GM21619 (cell line): ENCODE measurements around the gene MTG1.
"Not testable (repeated sequence)": the region's sequence is repeated elsewhere in the genome, so short reads cannot be mapped to it uniquely, and the experiment has no call there.

Experiments
- ATAC-seq: cut with Tn5 transposase; IDR thresholded peaks from one replicate; pipeline ENCODE4 v1.9.1; 2021; ENCODE audit not compliant: unreplicated experiment

MTG1 gene

DNA sequence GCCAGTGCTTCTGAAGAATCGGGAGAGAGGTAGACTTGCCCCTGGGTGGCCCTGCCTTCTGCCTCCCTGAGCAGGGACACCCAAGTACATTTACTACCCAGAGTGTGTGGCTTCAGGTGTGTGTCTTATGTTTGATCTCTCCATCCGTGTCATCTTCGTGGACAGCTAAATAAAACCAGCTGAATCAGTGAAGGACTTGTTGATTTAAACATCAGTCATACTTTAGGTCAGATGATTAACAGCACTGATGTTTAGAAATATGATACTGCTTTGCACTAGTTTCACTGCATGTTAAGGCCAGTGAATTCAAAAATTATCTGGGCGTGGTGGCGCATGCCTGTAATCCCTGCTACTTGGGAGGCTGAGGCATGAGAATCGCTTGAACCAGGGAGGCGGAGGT, 4.0 kb downstream of the MTG1 start:
- no peak for ATAC-seq

DNA sequence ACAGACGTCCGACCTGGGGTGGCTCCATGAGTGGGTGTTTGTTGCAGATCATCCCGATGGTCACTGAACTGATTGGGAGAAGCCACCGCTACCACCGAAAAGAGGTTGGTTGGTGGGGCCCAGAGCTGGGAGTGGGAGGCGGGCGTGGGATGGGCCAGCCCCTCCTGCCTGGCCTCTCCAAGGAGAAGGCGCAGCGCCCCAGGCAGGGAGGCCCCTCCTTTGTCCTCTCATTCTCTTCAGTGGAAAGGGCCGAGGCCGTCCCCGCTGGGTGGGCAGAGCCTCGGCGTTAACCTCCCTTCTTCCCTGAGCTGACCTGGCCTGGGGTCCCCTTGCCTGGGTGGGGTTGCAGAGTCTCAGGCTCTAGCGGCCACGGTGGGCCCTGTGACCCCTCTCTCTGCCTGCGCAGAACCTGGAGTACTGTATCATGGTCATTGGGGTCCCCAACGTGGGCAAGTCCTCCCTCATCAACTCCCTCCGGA, 5.2 kb downstream of the MTG1 start:
- ATAC-seq: no peak

- ATAC-seq: peak; percentile 81
Observed at GRCh38 chr10:133400624-133401424, 6.9 kb downstream of the MTG1 start.

DNA sequence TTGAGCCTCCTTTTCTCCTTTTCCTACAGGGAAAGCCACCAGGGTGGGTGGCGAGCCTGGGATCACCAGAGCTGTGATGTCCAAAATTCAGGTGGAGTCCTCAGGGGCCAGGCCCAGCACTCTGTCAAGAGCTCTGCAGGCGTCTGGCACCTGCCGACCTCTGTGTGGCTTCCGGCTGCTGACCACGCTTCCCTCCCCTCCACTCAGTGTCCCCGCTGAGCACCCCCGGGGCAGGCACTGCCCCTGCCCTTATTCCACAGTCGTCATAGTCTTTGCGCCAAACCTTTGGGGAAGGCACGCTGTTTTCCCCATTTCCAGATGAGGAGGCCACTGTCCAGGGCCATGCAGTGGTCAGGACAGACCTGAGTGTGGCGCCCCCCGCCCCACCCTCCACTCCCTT, 7.5 kb downstream of the MTG1 start:
- peak; percentile 4 for ATAC-seq

GRCh38 chr10:133401981-133402725, 8.2 kb downstream of the MTG1 start:
- ATAC-seq: no peak

DNA sequence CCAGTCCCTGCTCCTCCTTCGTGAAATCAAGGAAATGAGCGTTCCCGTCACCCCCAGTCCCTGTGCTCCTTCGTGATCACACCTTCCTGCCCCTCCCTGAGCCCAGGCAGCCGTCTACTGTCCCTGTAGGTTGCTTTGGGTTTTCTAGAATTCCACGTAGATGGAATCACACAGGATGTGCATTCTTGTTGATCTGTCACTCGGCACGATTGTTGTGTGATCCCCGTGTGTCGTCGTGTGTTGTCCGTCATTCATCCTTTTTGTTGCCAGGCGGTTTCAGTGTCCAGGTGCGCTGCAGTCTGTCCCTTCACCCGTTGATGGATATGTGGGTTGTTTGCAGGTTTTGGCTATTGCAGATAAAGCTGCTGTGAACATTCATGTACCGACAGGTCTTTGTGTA, 9.4 kb downstream of the MTG1 start:
- ATAC-seq: no peak

- ATAC-seq: no peak
Observed at GRCh38 chr10:133403784-133404183, 9.8 kb downstream of the MTG1 start.

DNA sequence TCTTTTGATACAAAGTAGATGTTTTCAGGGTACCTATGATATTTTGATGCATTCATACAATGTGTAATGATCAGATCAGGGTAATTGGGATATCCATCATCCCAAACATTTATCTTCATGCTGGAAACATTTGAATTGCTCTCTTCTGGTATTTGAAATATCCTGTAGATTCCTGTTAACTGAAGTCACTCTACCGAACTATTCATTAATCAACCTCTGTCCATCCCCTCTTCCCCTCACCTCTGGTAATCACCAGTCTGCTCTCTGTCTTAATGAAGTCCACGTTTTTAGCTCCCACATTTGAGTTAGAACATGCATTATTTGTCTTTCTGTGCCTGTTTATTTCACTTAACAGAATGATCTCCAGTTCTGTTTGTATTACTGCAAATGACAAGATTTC, 11.3 kb downstream of the MTG1 start:
- ATAC-seq: no peak

DNA sequence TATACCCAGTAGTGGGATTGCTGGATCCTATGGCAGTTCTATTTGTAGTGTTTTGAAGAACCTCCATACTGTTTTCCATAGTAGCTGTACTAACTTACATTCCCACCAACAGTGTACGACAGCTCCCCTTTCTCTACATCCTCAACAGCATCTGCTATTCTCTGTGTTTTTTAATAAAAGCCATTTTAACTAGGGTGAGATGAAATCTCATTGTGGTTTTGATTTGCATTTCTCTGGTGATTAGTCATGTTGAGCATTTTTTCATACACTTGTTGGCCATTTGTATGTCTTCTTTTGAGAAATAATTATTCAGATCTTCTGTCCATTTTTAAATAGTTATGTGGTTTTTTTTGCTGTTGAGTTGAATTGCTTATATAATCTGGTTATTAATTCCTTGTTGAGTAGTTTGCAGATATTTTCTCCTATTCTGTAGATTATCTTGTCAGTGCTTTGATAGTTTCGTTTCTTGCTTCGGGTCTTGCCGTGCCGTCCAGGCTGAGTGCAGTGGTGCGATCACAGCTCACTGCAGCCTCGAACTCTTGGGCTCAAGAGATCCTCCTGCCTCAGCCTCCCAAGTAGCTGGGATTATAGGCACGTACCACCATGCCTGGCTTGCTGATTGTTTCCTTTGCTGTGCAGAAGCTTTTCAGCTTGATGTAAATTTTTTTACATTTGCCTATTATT, 12.0 kb downstream of the MTG1 start:
- peak; percentile 61 for ATAC-seq

- ATAC-seq: no peak
Observed at GRCh38 chr10:133411523-133412380, 17.8 kb downstream of the MTG1 start.

DNA sequence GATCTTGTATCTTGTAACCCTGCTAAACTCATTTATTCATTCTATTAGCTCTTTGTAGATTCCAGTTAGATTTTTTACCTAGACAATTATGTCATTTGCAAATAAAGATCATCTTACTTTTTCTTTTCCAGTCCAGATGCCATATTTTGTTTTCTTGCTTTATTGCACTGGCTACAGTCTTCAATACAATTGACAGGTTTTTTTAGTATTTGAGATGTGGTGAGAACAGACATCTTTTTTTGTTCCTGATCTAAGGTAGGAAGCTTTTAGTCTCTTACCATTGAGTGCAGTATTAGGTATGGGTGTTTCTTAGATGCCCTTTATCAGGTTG, 18.4 kb downstream of the MTG1 start:
- no peak for ATAC-seq

- not testable (repeated sequence) for ATAC-seq
Observed at GRCh38 chr10:133414401-133414800, 20.4 kb downstream of the MTG1 start.

- ATAC-seq: no peak
Observed at GRCh38 chr10:133415752-133416151, 21.8 kb downstream of the MTG1 start.

DNA sequence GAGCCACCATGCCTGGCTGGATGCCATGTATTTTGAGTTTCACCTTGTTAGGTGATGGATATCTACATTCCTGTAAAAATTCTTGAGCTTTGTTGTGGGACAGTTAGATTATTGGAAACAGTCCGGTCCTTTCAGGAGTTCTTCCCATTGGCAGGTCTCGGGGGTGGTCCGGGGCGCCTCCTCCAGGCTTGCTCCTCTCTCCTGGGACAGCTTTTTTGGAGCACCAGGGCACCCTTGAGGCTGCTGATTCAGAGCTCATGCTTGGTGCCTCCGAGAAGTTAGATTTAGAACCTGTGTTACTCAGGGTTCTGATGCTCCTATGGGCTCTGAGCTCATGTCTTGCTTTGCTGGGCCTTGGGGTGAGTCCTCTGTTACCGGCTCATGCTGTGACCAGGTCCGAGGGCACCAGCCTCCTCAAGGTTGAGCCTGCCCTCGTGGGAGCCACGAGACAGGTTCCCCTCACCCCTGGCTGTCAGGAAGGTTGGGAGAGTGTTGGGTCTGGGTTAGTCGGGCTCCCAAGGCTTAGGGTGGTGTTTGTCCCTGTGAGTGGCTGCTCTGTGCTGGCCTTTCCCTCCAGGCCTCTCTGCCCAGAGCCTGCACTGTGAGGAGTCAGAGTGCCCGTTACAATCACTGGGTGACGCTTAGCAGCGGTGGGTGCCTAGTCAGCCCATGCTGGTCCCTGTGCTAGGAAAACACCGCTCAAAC, 24.5 kb downstream of the MTG1 start:
- no peak for ATAC-seq

DNA sequence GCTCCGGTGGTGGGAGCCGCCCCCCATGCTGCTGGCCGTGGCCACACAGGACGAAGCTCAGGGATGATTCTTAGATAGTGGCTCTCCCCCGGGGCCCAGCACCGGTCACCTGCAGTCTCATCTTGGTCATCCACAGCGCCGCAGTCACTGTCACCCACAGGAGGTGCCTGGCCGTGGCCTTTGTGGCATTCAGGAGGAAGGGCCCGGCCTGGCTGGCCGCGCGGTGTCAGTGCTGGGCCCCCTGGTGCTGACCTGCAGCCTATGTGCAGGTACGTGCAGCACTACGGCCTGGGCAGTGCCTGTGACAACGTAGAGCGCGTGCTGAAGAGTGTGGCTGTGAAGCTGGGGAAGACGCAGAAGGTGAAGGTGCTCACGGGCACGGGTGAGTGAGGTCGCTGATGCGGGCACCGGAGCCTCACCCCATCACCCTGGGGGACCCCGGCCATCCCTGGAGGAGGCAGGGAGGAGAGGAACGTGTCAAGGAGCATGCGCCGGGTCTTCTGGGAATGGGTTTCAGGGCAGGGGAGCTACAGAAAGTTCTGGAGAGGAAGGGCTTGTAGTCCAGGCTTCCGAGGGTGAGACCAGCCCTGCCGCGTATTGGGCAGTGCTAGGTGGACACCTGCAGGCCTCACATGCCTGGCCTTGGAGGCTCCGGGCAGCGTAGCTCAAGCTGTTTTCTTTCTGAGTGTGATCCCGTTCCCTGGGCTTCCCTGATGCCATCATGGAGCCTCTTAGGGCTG, 25.4 kb downstream of the MTG1 start:
- ATAC-seq: no peak

- ATAC-seq: no peak
Observed at GRCh38 chr10:133420028-133420427, 26.1 kb downstream of the MTG1 start.

DNA sequence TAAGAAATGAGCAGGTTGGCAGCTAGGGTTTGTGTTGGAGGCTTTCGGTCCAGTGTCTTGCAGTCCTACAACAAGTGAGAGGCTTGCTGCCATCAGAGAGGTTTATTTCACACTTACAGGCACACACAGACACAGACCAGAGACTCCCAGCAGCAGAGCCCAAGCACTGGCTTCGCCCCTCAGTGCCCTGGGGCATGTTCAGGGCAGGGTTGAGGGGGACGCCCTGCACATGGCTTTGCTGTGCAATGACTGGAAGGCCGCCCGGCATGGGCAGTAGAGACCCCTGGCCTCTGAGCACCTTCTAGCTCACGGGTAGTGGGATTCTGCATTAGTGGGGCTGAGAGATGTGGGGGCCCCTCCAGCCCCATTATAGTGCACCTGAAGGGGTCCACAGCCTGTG, 26.6 kb downstream of the MTG1 start:
- ATAC-seq: no peak

- no peak for ATAC-seq
Observed at GRCh38 chr10:133421336-133422222, 27.6 kb downstream of the MTG1 start.
